Measurements from ENCODE around the gene SEMA6C. TPM values are rescaled to one million over a fixed set of nuclear protein-coding genes. Genes with fewer than 3 reads are reported as not detected.

Gene SEMA6C
- total RNA-seq, 1 experiment from 2014 or later = 2.0 TPM

DNA sequence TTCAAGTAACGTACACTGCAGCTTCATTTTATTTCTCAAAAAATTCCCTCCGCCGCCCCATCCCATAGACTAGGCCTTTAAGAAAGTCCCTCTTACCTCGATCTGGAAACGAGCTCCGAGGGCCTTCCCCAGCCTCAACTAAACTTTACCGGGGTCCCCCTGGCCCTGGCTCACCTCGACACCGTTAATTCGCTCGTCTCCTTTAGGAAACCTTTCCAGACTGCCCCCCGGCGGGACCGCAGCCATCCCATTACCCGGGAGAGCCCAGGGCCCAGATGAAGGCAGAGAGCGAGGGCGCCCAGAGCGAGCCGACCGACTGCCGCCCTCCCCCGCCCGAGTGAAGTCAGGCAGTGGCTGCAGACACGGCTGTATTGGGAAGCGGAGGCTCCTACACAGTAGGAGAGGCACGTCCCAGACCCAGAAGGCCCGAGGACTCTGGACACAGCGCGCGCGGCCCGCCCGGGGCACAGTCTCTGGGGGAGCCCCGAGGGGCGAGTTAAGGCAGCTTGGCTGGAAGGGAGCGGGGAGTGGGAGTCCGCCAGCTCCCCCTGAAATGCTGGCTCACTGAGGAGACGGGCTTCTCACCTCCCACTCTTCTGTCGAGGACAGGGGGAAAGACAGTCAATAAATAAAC, 14.6 kb downstream of the SEMA6C start:
- DNase-seq = no peak
- H3K27me3 ChIP-seq (ENCODE audit: low read length) = no peaks in the 10 kb centered on the region
- no peak overlapping the region for H3K4me3 ChIP-seq (ENCODE audit: low read length)
- intact Hi-C loops (cut with micrococcal nuclease) = no loop called here
- no peaks in the 10 kb centered on the region for H3F3A ChIP-seq (ENCODE audit: low read length, unreplicated experiment)
- no peak overlapping the region for H3K4me2 ChIP-seq (ENCODE audit: low read length)
- no peaks in the 10 kb centered on the region for H3K4me1 ChIP-seq (ENCODE audit: insufficient read depth, low read length)
- TF ChIP-seq EZH2 (IDR thresholded peaks at IDR 0.05; ENCODE audit: low read length, unreplicated experiment) = no peak
- TF ChIP-seq, protein P1, sequence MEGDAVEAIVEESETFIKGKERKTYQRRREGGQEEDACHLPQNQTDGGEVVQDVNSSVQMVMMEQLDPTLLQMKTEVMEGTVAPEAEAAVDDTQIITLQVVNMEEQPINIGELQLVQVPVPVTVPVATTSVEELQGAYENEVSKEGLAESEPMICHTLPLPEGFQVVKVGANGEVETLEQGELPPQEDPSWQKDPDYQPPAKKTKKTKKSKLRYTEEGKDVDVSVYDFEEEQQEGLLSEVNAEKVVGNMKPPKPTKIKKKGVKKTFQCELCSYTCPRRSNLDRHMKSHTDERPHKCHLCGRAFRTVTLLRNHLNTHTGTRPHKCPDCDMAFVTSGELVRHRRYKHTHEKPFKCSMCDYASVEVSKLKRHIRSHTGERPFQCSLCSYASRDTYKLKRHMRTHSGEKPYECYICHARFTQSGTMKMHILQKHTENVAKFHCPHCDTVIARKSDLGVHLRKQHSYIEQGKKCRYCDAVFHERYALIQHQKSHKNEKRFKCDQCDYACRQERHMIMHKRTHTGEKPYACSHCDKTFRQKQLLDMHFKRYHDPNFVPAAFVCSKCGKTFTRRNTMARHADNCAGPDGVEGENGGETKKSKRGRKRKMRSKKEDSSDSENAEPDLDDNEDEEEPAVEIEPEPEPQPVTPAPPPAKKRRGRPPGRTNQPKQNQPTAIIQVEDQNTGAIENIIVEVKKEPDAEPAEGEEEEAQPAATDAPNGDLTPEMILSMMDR (conservative IDR thresholded peaks at IDR 0.05; ENCODE audit: low read depth, low read length) = no peak
- TF ChIP-seq EZH2phosphoT487 (IDR thresholded peaks at IDR 0.05; ENCODE audit: borderline replicate concordance, low read length) = no peak
- ChIA-PET POLR2A (ENCODE audit: unreplicated experiment) (no interaction called here), CTCF (no interaction called here)
- H2AFZ ChIP-seq (ENCODE audit: low read length) = no peak overlapping the region
- no peaks in the 10 kb centered on the region for H3K36me3 ChIP-seq (ENCODE audit: low read depth, low read length)
- ATAC-seq = no peak
- H3K9ac ChIP-seq (ENCODE audit: low read length) = no peak overlapping the region
- no peaks in the 10 kb centered on the region for H3K9me3 ChIP-seq (ENCODE audit: low read length)
- H3K9me2 ChIP-seq (replicated peaks; ENCODE audit: low read length) = no peaks in the 10 kb centered on the region
- H3K79me2 ChIP-seq (ENCODE audit: low read length) = no peaks in the 10 kb centered on the region
- BruUV-seq (replicated peaks) = no TSS peak
- H4K20me1 ChIP-seq (ENCODE audit: low read length) = no peaks in the 10 kb centered on the region
- H3K27ac ChIP-seq (ENCODE audit: low read length) = no peak overlapping the region

DNA sequence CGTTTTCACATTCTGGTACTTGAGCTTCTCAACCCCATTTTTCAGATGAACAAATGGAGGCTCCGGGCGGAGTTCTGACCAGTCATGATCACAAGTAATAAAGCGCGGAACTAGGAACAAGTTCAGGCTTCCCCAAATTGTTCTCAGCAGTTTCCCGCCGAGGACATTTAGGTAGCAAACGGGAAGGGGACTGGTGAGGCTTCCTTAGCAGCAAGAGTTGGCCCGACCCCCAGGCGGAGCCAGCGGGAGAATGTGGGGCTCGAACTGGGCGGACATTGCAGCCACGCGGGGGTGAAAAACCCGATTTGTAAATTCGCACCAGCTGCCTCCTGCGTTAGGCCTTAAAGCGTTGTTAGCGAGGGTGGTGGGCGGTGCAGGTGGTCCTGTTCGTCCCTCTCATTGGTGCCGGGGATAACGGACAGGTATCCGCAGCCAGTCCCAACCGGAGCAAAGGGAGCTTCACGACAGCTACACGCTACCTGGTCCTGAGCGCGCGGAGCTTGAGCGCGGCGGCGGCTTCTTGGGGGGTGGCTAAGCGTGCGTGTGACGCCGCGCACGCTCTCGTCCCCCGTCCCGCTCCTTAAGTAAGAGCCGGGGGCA, 15.3 kb downstream of the SEMA6C start:
- H3K79me2 ChIP-seq (ENCODE audit: low read length) = no peaks in the 10 kb centered on the region
- no peaks in the 10 kb centered on the region for H4K20me1 ChIP-seq (ENCODE audit: low read length)
- H3K9me3 ChIP-seq (ENCODE audit: low read length) = no peaks in the 10 kb centered on the region
- H3K9me2 ChIP-seq (replicated peaks; ENCODE audit: low read length) = no peaks in the 10 kb centered on the region
- H3K4me1 ChIP-seq (ENCODE audit: insufficient read depth, low read length) = no peaks in the 10 kb centered on the region
- no peak overlapping the region for H3K9ac ChIP-seq (ENCODE audit: low read length)
- H3K36me3 ChIP-seq (ENCODE audit: low read depth, low read length) = no peaks in the 10 kb centered on the region
- H3K4me3 ChIP-seq (ENCODE audit: low read length) = no peak overlapping the region
- no peak overlapping the region for H3K27ac ChIP-seq (ENCODE audit: low read length)
- no TSS peak for BruUV-seq (replicated peaks)
- TF ChIP-seq EZH2 (IDR thresholded peaks at IDR 0.05; ENCODE audit: low read length, unreplicated experiment) (no peak), EZH2phosphoT487 (IDR thresholded peaks at IDR 0.05; ENCODE audit: borderline replicate concordance, low read length) (no peak)
- TF ChIP-seq, protein P1 (conservative IDR thresholded peaks at IDR 0.05; ENCODE audit: low read depth, low read length) = no peak
- no peaks in the 10 kb centered on the region for H3F3A ChIP-seq (ENCODE audit: low read length, unreplicated experiment)
- intact Hi-C loops (cut with micrococcal nuclease) = no loop called here
- H3K4me2 ChIP-seq (ENCODE audit: low read length) = no peak overlapping the region
- ATAC-seq = no peak
- CTCF ChIA-PET = no interaction called here
- DNase-seq = no peak
- no peaks in the 10 kb centered on the region for H3K27me3 ChIP-seq (ENCODE audit: low read length)
- POLR2A ChIA-PET (ENCODE audit: unreplicated experiment) = no interaction called here
- H2AFZ ChIP-seq (ENCODE audit: low read length) = no peak overlapping the region

DNA sequence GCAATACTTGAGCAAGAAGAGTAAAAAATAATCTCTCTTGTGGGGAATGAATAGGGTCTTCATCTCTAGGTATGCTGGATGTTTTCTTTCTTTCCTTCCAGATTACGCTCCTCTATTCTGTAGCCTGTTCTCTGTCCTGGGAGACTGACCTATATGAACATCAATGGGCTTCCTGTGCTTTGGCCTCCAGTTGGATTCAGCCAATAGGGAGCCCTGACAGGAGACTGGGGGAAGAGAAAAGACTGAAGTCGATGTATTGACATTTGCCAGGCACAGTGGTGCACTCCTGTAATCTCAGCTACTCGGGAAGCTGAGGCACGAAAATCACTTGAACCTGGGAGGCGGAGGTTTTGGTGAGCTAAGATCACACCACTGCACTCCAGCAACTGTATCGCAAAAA, 17.6 kb downstream of the SEMA6C start:
- no peak overlapping the region for H3K4me3 ChIP-seq (ENCODE audit: low read length)
- H3K9ac ChIP-seq (ENCODE audit: low read length) = no peak overlapping the region
- H3K9me2 ChIP-seq (replicated peaks; ENCODE audit: low read length) = no peaks in the 10 kb centered on the region
- no peaks in the 10 kb centered on the region for H3K36me3 ChIP-seq (ENCODE audit: low read depth, low read length)
- ATAC-seq = no peak
- no peaks in the 10 kb centered on the region for H3K9me3 ChIP-seq (ENCODE audit: low read length)
- no peak overlapping the region for H3K27ac ChIP-seq (ENCODE audit: low read length)
- no peaks in the 10 kb centered on the region for H3K79me2 ChIP-seq (ENCODE audit: low read length)
- H3K4me1 ChIP-seq (ENCODE audit: insufficient read depth, low read length) = no peaks in the 10 kb centered on the region
- no TSS peak for BruUV-seq (replicated peaks)
- ChIA-PET CTCF (interaction anchor here (0.7 kb wide), 1 partner anchor 25 kb away, joined by 10 read pairs; no protein-coding TSS in a partner anchor), POLR2A (ENCODE audit: unreplicated experiment) (no interaction called here)
- no peaks in the 10 kb centered on the region for H4K20me1 ChIP-seq (ENCODE audit: low read length)
- no peaks in the 10 kb centered on the region for H3F3A ChIP-seq (ENCODE audit: low read length, unreplicated experiment)
- no peak for DNase-seq
- no peak overlapping the region for H2AFZ ChIP-seq (ENCODE audit: low read length)
- no peak overlapping the region for H3K4me2 ChIP-seq (ENCODE audit: low read length)
- TF ChIP-seq, protein P1 (conservative IDR thresholded peaks at IDR 0.05; ENCODE audit: low read depth, low read length) = no peak
- TF ChIP-seq EZH2phosphoT487 (IDR thresholded peaks at IDR 0.05; ENCODE audit: borderline replicate concordance, low read length) (no peak), EZH2 (IDR thresholded peaks at IDR 0.05; ENCODE audit: low read length, unreplicated experiment) (no peak)
- no peaks in the 10 kb centered on the region for H3K27me3 ChIP-seq (ENCODE audit: low read length)
- intact Hi-C loops (cut with micrococcal nuclease) = no loop called here

Data from PC-3 (cell line).